MM.1S (cell line): ENCODE data around the gene FLYWCH1.

Experiments
- DNase-seq: peaks from one replicate; pipeline ENCODE4 v3.0.0-alpha.2; 2015
- H2AFZ ChIP-seq: fragments of 300-600 bp; sonication (generic); 2 replicates; pipeline ENCODE4 v1.6.0; 2016; ENCODE audit warnings: antibody characterized with exemption, low read length
- H3F3A ChIP-seq: fragments of 300-600 bp; sonication (generic); 2 replicates; pipeline ENCODE4 v1.6.1; 2016; ENCODE audit warnings: mild to moderate bottlenecking, antibody characterized with exemption, low read length, moderate library complexity, mixed read lengths; ENCODE audit not compliant: insufficient read depth
- H3K27ac ChIP-seq: fragments of 300-600 bp; sonication (generic); 2 replicates; pipeline ENCODE4 v1.5.1; 2016; ENCODE audit warnings: mild to moderate bottlenecking, low read length
- H3K27me3 ChIP-seq: fragments of 300-600 bp; sonication (generic); replicated peaks from 2 replicates; pipeline ENCODE4 v1.6.0; 2016; ENCODE audit warnings: low read length; ENCODE audit not compliant: insufficient read depth
- H3K36me3 ChIP-seq: fragments of 300-600 bp; sonication (generic); replicated peaks from 2 replicates; pipeline ENCODE4 v1.6.1; 2016; ENCODE audit warnings: mild to moderate bottlenecking, low read length, mixed read lengths; ENCODE audit not compliant: insufficient read depth
- H3K4me1 ChIP-seq: fragments of 300-600 bp; sonication (generic); 2 replicates; pipeline ENCODE4 v1.6.1; 2016; ENCODE audit warnings: low read length, mixed read lengths
- H3K4me2 ChIP-seq: fragments of 300-600 bp; sonication (generic); 2 replicates; pipeline ENCODE4 v1.6.0; 2016; ENCODE audit warnings: low read depth, low read length
- H3K4me3 ChIP-seq: fragments of 300-600 bp; sonication (generic); 2 replicates; pipeline ENCODE4 v1.5.1; 2016; ENCODE audit warnings: low read length, mixed read lengths
- H3K79me2 ChIP-seq: fragments of 300-600 bp; sonication (generic); 2 replicates; pipeline ENCODE4 v1.6.1; 2016; ENCODE audit warnings: mixed run types, low read length, mixed read lengths
- H3K9ac ChIP-seq: fragments of 300-600 bp; sonication (generic); 2 replicates; pipeline ENCODE4 v1.6.1; 2016; ENCODE audit warnings: low read length, mixed read lengths
- H3K9me2 ChIP-seq: fragments of 300-600 bp; sonication (generic); replicated peaks from 2 replicates; pipeline ENCODE4 v1.6.1; 2016; ENCODE audit warnings: mild to moderate bottlenecking, low read length, mixed read lengths; ENCODE audit not compliant: insufficient read depth
- H3K9me3 ChIP-seq: fragments of 300-600 bp; sonication (generic); replicated peaks from 2 replicates; pipeline ENCODE4 v1.6.1; 2016; ENCODE audit warnings: mild to moderate bottlenecking, low read length, mixed read lengths; ENCODE audit not compliant: insufficient read depth
- H4K20me1 ChIP-seq: fragments of 300-600 bp; sonication (generic); 2 replicates; pipeline ENCODE4 v1.6.1; 2016; ENCODE audit warnings: mild to moderate bottlenecking, low read length, moderate library complexity, mixed read lengths; ENCODE audit not compliant: insufficient read depth
- EZH2 ChIP-seq: fragments of 300-600 bp; sonication (generic); optimal IDR thresholded peaks from 2 replicates; pipeline ENCODE3; 2017; ENCODE audit warnings: low read depth, mild to moderate bottlenecking, antibody characterized with exemption, low read length, mixed read lengths
- EZH2phosphoT487 ChIP-seq: fragments of 300-600 bp; sonication (generic); IDR thresholded peaks from 2 replicates; pipeline ENCODE4 v1.6.1; 2018; ENCODE audit warnings: antibody characterized with exemption, low read length
- TF ChIP-seq, protein P1 (sequence below): fragments of 300-600 bp; sonication (generic); IDR thresholded peaks from 2 replicates; pipeline ENCODE4 v1.5.1; 2016; ENCODE audit warnings: antibody characterized with exemption, low read length, mixed read lengths

The FLYWCH1 gene

GRCh38 chr16:2987286-2987685 is 75.6 kb downstream of the FLYWCH1 start:
- no peak overlapping the region for H3K4me2 ChIP-seq

DNA sequence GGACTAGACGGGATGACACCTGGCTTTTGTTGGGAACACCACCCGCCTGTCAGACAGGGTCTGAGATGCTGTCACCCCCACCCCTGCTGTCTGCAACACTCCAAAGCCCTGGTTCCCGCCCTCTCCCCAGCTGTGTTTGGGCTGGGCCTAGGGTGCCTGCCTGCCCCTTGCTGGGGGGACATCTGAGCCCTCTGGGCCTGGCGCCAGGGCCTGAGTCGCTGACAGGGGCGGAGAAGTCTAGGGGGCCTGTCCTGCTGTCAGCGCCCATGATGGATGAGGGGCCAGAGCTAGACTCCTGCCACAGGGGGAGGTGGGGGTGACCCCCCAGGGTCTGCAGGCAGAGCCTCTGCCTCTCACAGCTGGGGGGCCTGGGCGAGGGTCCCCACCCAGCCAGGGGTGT is 76.1 kb downstream of the FLYWCH1 start:
- peaks cover 5% of the 10 kb centered on the region; the same call in 1 of the 2 replicates for H3K4me1 ChIP-seq
- no peaks in the 10 kb centered on the region for H3K79me2 ChIP-seq
- 0 out of 2 replicates have a peak, but pooled peaks cover 2% of the 10 kb centered on the region for H3F3A ChIP-seq
- H3K36me3 ChIP-seq, result no peaks in the 10 kb centered on the region
- peaks cover 90% of the 10 kb centered on the region for H3K27me3 ChIP-seq
- no peak overlapping the region for H2AFZ ChIP-seq
- H3K27ac ChIP-seq, result no peak overlapping the region
- TF ChIP-seq, protein P1, sequence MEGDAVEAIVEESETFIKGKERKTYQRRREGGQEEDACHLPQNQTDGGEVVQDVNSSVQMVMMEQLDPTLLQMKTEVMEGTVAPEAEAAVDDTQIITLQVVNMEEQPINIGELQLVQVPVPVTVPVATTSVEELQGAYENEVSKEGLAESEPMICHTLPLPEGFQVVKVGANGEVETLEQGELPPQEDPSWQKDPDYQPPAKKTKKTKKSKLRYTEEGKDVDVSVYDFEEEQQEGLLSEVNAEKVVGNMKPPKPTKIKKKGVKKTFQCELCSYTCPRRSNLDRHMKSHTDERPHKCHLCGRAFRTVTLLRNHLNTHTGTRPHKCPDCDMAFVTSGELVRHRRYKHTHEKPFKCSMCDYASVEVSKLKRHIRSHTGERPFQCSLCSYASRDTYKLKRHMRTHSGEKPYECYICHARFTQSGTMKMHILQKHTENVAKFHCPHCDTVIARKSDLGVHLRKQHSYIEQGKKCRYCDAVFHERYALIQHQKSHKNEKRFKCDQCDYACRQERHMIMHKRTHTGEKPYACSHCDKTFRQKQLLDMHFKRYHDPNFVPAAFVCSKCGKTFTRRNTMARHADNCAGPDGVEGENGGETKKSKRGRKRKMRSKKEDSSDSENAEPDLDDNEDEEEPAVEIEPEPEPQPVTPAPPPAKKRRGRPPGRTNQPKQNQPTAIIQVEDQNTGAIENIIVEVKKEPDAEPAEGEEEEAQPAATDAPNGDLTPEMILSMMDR, result no peak
- TF ChIP-seq EZH2phosphoT487, result no peak
- no peak for TF ChIP-seq EZH2
- no peak overlapping the region for H3K4me2 ChIP-seq
- H3K4me3 ChIP-seq, result no peak overlapping the region
- H3K9ac ChIP-seq, result no peak overlapping the region
- H4K20me1 ChIP-seq, result no peaks in the 10 kb centered on the region
- no peak for DNase-seq
- H3K9me3 ChIP-seq, result no peaks in the 10 kb centered on the region
- no peaks in the 10 kb centered on the region for H3K9me2 ChIP-seq

More at GRCh38 chr16:2987286-2987685, 75.6 kb downstream of the FLYWCH1 start:
- TF ChIP-seq, protein P1, result no peak
- TF ChIP-seq EZH2phosphoT487, result no peak
- Histone ChIP-seq H3K27ac (no peak overlapping the region), H2AFZ (no peak overlapping the region), H3K9ac (no peak overlapping the region), H3K27me3 (peaks cover 84% of the 10 kb centered on the region), H3K79me2 (no peaks in the 10 kb centered on the region), H3K36me3 (no peaks in the 10 kb centered on the region), H3K9me2 (no peaks in the 10 kb centered on the region), H3K9me3 (no peaks in the 10 kb centered on the region), H4K20me1 (no peaks in the 10 kb centered on the region), H3K4me3 (no peak overlapping the region), H3K4me1 (peaks cover 5% of the 10 kb centered on the region; the same call in 1 of the 2 replicates), H3F3A (0 out of 2 replicates have a peak, but pooled peaks cover 2% of the 10 kb centered on the region)
- no peak for DNase-seq

DNA sequence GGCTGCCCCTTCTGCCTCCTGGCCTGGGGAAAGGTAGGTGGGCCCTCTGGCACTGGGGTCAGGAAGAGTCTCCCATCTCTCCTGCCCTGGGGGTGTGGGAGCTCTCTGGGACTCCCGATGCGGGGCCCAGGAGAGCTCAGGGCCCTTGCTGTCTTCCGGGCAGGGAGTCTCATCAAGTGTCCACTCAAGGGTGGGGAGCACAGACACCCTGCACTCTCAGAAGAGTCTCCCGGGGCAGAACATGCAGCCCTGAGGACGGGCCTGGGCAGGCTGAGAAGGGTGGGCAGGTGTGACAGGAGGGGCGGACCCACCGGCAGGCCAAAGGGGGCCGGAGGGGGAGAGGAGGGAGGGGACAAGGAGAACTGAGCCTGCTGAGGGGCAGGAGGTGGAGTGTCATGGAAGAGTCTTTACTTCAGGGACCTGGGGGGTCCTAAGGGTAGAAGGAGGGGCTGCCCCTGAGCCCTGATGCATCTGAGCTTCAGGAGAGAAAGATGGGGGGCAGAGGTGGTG is 76.9 kb downstream of the FLYWCH1 start:
- no peak for DNase-seq
- no peak overlapping the region for H3K9ac ChIP-seq
- H4K20me1 ChIP-seq, result no peaks in the 10 kb centered on the region
- no peaks in the 10 kb centered on the region for H3F3A ChIP-seq
- TF ChIP-seq EZH2phosphoT487 (no peak), EZH2 (no peak)
- TF ChIP-seq, protein P1, result no peak
- H3K36me3 ChIP-seq, result no peaks in the 10 kb centered on the region
- peaks cover 98% of the 10 kb centered on the region for H3K27me3 ChIP-seq
- no peak overlapping the region for H3K27ac ChIP-seq
- no peaks in the 10 kb centered on the region for H3K9me2 ChIP-seq
- no peak overlapping the region for H3K4me2 ChIP-seq
- H3K9me3 ChIP-seq, result no peaks in the 10 kb centered on the region
- no peak overlapping the region for H3K4me3 ChIP-seq
- no peak overlapping the region for H2AFZ ChIP-seq
- peaks cover 5% of the 10 kb centered on the region; the same call in 1 of the 2 replicates for H3K4me1 ChIP-seq
- no peaks in the 10 kb centered on the region for H3K79me2 ChIP-seq
